H9 (cell line): ENCODE data around the gene HS6ST1. TPM values are rescaled to one million over a fixed set of nuclear protein-coding genes. Genes with fewer than 3 reads are reported as not detected.

Experiments
- DNase-seq: peaks from one replicate; pipeline ENCODE4 v3.0.0-alpha.2; 2017
- H2AFZ ChIP-seq: one replicate; pipeline ENCODE4 v1.6.1; 2013; ENCODE audit warnings: mild to moderate bottlenecking, low read length, control low read depth, moderate library complexity
- H2AK5ac ChIP-seq: 2 replicates; pipeline ENCODE4 v1.6.1; 2013; ENCODE audit warnings: low read length, control low read depth, mixed read lengths; ENCODE audit not compliant: insufficient read length
- H2BK120ac ChIP-seq: one replicate; pipeline ENCODE4 v1.6.1; 2013; ENCODE audit warnings: low read depth, mild to moderate bottlenecking, low read length, control low read depth, inconsistent platforms; ENCODE audit not compliant: poor library complexity, severe bottlenecking
- H2BK12ac ChIP-seq: 2 replicates; pipeline ENCODE4 v1.6.1; 2013; ENCODE audit warnings: low read length, control low read depth, mixed read lengths, low read depth; ENCODE audit not compliant: insufficient read length
- H2BK15ac ChIP-seq: 2 replicates; pipeline ENCODE4 v1.6.1; 2013; ENCODE audit warnings: low read depth, low read length, control low read depth
- H2BK20ac ChIP-seq: one replicate; pipeline ENCODE4 v1.6.1; 2013; ENCODE audit warnings: low read depth, mild to moderate bottlenecking, low read length, control low read depth, inconsistent platforms; ENCODE audit not compliant: poor library complexity, severe bottlenecking
- H2BK5ac ChIP-seq: 2 replicates; pipeline ENCODE4 v1.6.1; 2013; ENCODE audit warnings: low read length, control low read depth, mixed read lengths; ENCODE audit not compliant: insufficient read length
- H3K14ac ChIP-seq: 2 replicates; pipeline ENCODE4 v1.6.1; 2013; ENCODE audit warnings: low read length, control low read depth; ENCODE audit not compliant: insufficient read depth
- H3K18ac ChIP-seq: 2 replicates; pipeline ENCODE4 v1.6.1; 2013; ENCODE audit warnings: low read depth, mild to moderate bottlenecking, mixed read lengths, low read length, control low read depth; ENCODE audit not compliant: insufficient read length
- H3K23ac ChIP-seq: 2 replicates; pipeline ENCODE4 v1.6.1; 2013; ENCODE audit warnings: low read length, control low read depth, mixed read lengths, low read depth; ENCODE audit not compliant: insufficient read length
- H3K23me2 ChIP-seq: 2 replicates; pipeline ENCODE4 v1.6.1; 2013; ENCODE audit warnings: low read depth, mild to moderate bottlenecking, mixed read lengths, low read length, control low read depth; ENCODE audit not compliant: insufficient read length, poor library complexity, severe bottlenecking
- H3K27ac ChIP-seq: 2 replicates; pipeline ENCODE4 v1.5.1; 2013; ENCODE audit warnings: low read length, control low read depth, mixed read lengths, low read depth; ENCODE audit not compliant: insufficient read length
- H3K27me3 ChIP-seq: 2 replicates; pipeline ENCODE4 v1.6.1; 2013; ENCODE audit warnings: low read length, control low read depth, inconsistent platforms; ENCODE audit not compliant: insufficient read depth
- H3K4ac ChIP-seq: 2 replicates; pipeline ENCODE4 v1.6.1; 2013; ENCODE audit warnings: low read depth, mild to moderate bottlenecking, control low read depth, inconsistent platforms, low read length, moderate library complexity
- H3K4me1 ChIP-seq: 2 replicates; pipeline ENCODE4 v1.6.1; 2013; ENCODE audit warnings: low read length, control low read depth, inconsistent platforms; ENCODE audit not compliant: insufficient read depth
- H3K4me2 ChIP-seq: 2 replicates; pipeline ENCODE4 v1.6.1; 2013; ENCODE audit warnings: low read length, control low read depth, mixed read lengths; ENCODE audit not compliant: insufficient read length, insufficient read depth
- H3K56ac ChIP-seq: 2 replicates; pipeline ENCODE4 v1.6.1; 2013; ENCODE audit warnings: low read depth, mild to moderate bottlenecking, mixed read lengths, low read length, control low read depth; ENCODE audit not compliant: insufficient read length
- H3K79me1 ChIP-seq: 2 replicates; pipeline ENCODE4 v1.6.1; 2013; ENCODE audit warnings: low read depth, mild to moderate bottlenecking, moderate library complexity, low read length, control low read depth, inconsistent platforms; ENCODE audit not compliant: insufficient read depth, poor library complexity, severe bottlenecking
- H3K79me2 ChIP-seq: 2 replicates; pipeline ENCODE4 v1.6.1; 2013; ENCODE audit warnings: low read length, control low read depth, inconsistent platforms; ENCODE audit not compliant: insufficient read depth
- H3K9ac ChIP-seq: 2 replicates; pipeline ENCODE4 v1.6.1; 2013; ENCODE audit warnings: low read length, control low read depth, mixed read lengths; ENCODE audit not compliant: insufficient read length; ENCODE audit errors: extremely low read depth
- H3K9me3 ChIP-seq: one replicate; pipeline ENCODE4 v1.6.1; 2013; ENCODE audit warnings: low read depth, low read length, inconsistent platforms; ENCODE audit not compliant: control insufficient read depth
- H3T11ph ChIP-seq: one replicate; pipeline ENCODE4 v1.6.1; 2013; ENCODE audit warnings: mild to moderate bottlenecking, low read length, control low read depth, inconsistent platforms
- H4K20me1 ChIP-seq: one replicate; pipeline ENCODE4 v1.6.1; 2013; ENCODE audit not compliant: control insufficient read depth, insufficient read length, insufficient read depth
- H4K5ac ChIP-seq: 2 replicates; pipeline ENCODE4 v1.6.1; 2013; ENCODE audit warnings: low read depth, mild to moderate bottlenecking, mixed read lengths, low read length, control low read depth; ENCODE audit not compliant: insufficient read length
- H4K8ac ChIP-seq: replicated peaks from 2 replicates; pipeline ENCODE4 v1.6.1; 2013; ENCODE audit warnings: low read length, control low read depth, mixed read lengths, low read depth; ENCODE audit not compliant: insufficient read length
- H4K91ac ChIP-seq: 2 replicates; pipeline ENCODE4 v1.6.1; 2013; ENCODE audit warnings: low read depth, mild to moderate bottlenecking, moderate library complexity, mixed read lengths, low read length, control low read depth; ENCODE audit not compliant: insufficient read length
- H3K27ac Mint-ChIP-seq, 3 experiments: 2 replicates in 2 of 3; 3 replicates in 1 of 3; pipeline ENCODE4 v1.8.0; 2020 to 2021; ENCODE audit warnings: mixed read lengths in 3 of 3, mild to moderate bottlenecking in 1 of 3, moderate library complexity in 1 of 3
- H3K27me3 Mint-ChIP-seq: 2 replicates; pipeline ENCODE4 v1.8.0; 2021; ENCODE audit warnings: low read depth, mild to moderate bottlenecking, moderate library complexity, mixed read lengths
- H3K36me3 Mint-ChIP-seq, 3 experiments: 2 replicates in 2 of 3; 3 replicates in 1 of 3; pipeline ENCODE4 v1.8.0; 2020 to 2021; ENCODE audit warnings: low read depth in 3 of 3, mixed read lengths in 3 of 3; ENCODE audit not compliant: insufficient read depth in 1 of 3
- H3K4me1 Mint-ChIP-seq, 2 experiments: 2 replicates each; pipeline ENCODE4 v1.8.0; 2020; ENCODE audit warnings: mixed read lengths in 2 of 2
- H3K4me3 Mint-ChIP-seq, 2 experiments: 2 replicates in 1 of 2; 3 replicates in 1 of 2; pipeline ENCODE4 v1.8.0; 2020 to 2021; ENCODE audit warnings: mild to moderate bottlenecking in 2 of 2, mixed read lengths in 2 of 2, moderate library complexity in 1 of 2
- H3K9me3 Mint-ChIP-seq, 2 experiments: 2 replicates in 1 of 2; 3 replicates in 1 of 2; pipeline ENCODE4 v1.8.0; 2020; ENCODE audit warnings: mild to moderate bottlenecking in 2 of 2, mixed read lengths in 2 of 2, moderate library complexity in 1 of 2
- WGBS: extraction: QIAGEN DNeasy Blood & Tissue Kit; methylation state at CpG from one replicate; pipeline ENCODE4 v1.1.7; 2013; ENCODE audit warnings: missing lambda C conversion rate, low lambda C conversion rate, mixed read lengths; ENCODE audit not compliant: insufficient read length; ENCODE audit errors: extremely low coverage; 5-methylcytosine and 5-hydroxymethylcytosine counted together
- total RNA-seq: library from RNA; stranded (reverse); gene quantifications from 2 replicates; pipeline ENCODE4 v1.2.1, GENCODE V29; 2021
- TF ChIP-seq, protein P1 (sequence below): fragments of 200-600 bp; sonication (generic); conservative IDR thresholded peaks from 3 replicates; pipeline ENCODE4 v1.8.0; 2021; ENCODE audit warnings: antibody characterized with exemption, mild to moderate bottlenecking

Gene HS6ST1
- total RNA-seq, 1 experiment from 2014 or later: 60.2 TPM

DNA sequence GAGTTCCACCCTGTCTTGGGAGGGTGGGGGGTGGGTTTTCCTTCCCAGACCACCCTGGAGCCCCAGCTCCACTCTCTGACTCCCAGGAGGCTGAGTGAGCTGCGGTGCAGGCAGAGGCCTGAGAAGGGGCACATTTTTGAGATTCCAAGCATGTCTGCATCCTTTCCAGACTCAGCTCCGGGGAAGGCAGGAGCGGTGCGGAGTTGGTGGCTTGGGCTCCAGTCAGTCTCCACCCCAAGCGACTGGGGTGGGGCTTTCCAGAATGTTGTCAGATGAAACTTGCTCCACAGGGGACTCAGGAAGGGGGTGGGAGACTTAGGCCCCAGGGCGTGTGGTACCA lies 44.2 kb upstream of the HS6ST1 start:
- H2BK15ac ChIP-seq: no peak overlapping the region
- H3K79me1 ChIP-seq: no peaks in the 10 kb centered on the region
- TF ChIP-seq, protein P1, sequence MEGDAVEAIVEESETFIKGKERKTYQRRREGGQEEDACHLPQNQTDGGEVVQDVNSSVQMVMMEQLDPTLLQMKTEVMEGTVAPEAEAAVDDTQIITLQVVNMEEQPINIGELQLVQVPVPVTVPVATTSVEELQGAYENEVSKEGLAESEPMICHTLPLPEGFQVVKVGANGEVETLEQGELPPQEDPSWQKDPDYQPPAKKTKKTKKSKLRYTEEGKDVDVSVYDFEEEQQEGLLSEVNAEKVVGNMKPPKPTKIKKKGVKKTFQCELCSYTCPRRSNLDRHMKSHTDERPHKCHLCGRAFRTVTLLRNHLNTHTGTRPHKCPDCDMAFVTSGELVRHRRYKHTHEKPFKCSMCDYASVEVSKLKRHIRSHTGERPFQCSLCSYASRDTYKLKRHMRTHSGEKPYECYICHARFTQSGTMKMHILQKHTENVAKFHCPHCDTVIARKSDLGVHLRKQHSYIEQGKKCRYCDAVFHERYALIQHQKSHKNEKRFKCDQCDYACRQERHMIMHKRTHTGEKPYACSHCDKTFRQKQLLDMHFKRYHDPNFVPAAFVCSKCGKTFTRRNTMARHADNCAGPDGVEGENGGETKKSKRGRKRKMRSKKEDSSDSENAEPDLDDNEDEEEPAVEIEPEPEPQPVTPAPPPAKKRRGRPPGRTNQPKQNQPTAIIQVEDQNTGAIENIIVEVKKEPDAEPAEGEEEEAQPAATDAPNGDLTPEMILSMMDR: no peak
- H3K27ac Mint-ChIP-seq: peak overlapping the region; percentile 98; a peak in 5 of 7 replicates
- H3K56ac ChIP-seq: no peak overlapping the region
- peaks cover 7% of the 10 kb centered on the region; the same call in 1 of the 2 replicates for H3K4me1 ChIP-seq
- no peak overlapping the region for H3K4me2 ChIP-seq
- peaks cover 0 to 2% of the 10 kb centered on the region in 2 experiments; a peak in 1 of 5 replicates for H3K9me3 Mint-ChIP-seq
- H4K91ac ChIP-seq: no peak overlapping the region
- peaks cover 37% of the 10 kb centered on the region in 2 experiments for H3K4me1 Mint-ChIP-seq
- H3K27ac ChIP-seq: peak overlapping the region; percentile 87
- H3T11ph ChIP-seq: no peak overlapping the region
- no peaks in the 10 kb centered on the region for H4K20me1 ChIP-seq
- H3K23me2 ChIP-seq: no peaks in the 10 kb centered on the region
- H4K8ac ChIP-seq: peak overlapping the region; percentile 69
- no peak overlapping the region for H2BK12ac ChIP-seq
- no peak overlapping the region for H4K5ac ChIP-seq
- H3K36me3 Mint-ChIP-seq: peaks cover 0 to 5% (median 0%) of the 10 kb centered on the region in 3 experiments; a peak in 1 of 7 replicates
- H3K79me2 ChIP-seq: no peaks in the 10 kb centered on the region
- DNase-seq: peak; percentile 91
- no peak overlapping the region for H2BK20ac ChIP-seq
- H3K9ac ChIP-seq: no peak overlapping the region
- H3K23ac ChIP-seq: no peak overlapping the region
- H3K9me3 ChIP-seq: no peaks in the 10 kb centered on the region
- H3K14ac ChIP-seq: no peak overlapping the region
- H3K18ac ChIP-seq: no peak overlapping the region
- no peak overlapping the region for H2BK120ac ChIP-seq
- no peak overlapping the region for H2AK5ac ChIP-seq
- WGBS: no CpG with 5 or more reads among the region's 6 CpGs
- no peak overlapping the region for H3K4ac ChIP-seq
- H3K27me3 ChIP-seq: no peaks in the 10 kb centered on the region
- H2AFZ ChIP-seq: no peak overlapping the region
- H2BK5ac ChIP-seq: peak overlapping the region; percentile 89
- H3K4me3 Mint-ChIP-seq: 0 out of 5 replicates have a peak overlapping the region, but pooled peaks of 1 of the 2 experiments have one; percentile 34
- H3K27me3 Mint-ChIP-seq: peaks cover 6% of the 10 kb centered on the region; the same call in 1 of the 2 replicates
